Lower lobe of right lung (tissue), 2 donors: Measurements from ENCODE around the gene CDK19. TPM values are rescaled to one million over a fixed set of nuclear protein-coding genes. Genes with fewer than 3 reads are reported as not detected.

ENCODE experiments used
- ATAC-seq, 2 donors: fragments of 200-7000 bp; cut with Tn5 transposase; one replicate each; pipeline ENCODE4 v1.9.1; 2020 to 2022; ENCODE audit warnings: mild to moderate bottlenecking in 2 of 2, moderate library complexity in 2 of 2
- DNase-seq: peaks from one replicate; pipeline ENCODE4 v3.0.0-alpha.2; 2020
- H3K27ac ChIP-seq: fragments of 200-600 bp; one replicate; pipeline ENCODE4 v1.8.0; 2022
- H3K27me3 ChIP-seq: fragments of 200-600 bp; one replicate; pipeline ENCODE4 v1.8.0; 2022; ENCODE audit warnings: low read depth
- H3K36me3 ChIP-seq: fragments of 200-600 bp; one replicate; pipeline ENCODE4 v1.8.0; 2022; ENCODE audit warnings: mild to moderate bottlenecking
- H3K4me1 ChIP-seq: fragments of 200-600 bp; one replicate; pipeline ENCODE4 v1.8.0; 2022
- H3K4me3 ChIP-seq: fragments of 200-600 bp; one replicate; pipeline ENCODE4 v1.8.0; 2022; ENCODE audit warnings: mild to moderate bottlenecking
- H3K9me3 ChIP-seq: fragments of 200-600 bp; one replicate; pipeline ENCODE4 v1.8.0; 2022
- intact Hi-C: fragments of 100-400 bp; cut with DNase I; formaldehyde crosslinking; loops from one replicate; pipeline ENCODE4 v1.11.0; 2022
- total RNA-seq: library from RNA; stranded (reverse); fragmentation: NEBNext Ultra II Directional; extraction: Animal tissue kit (Norgen Biotek cat#: 25700); gene quantifications from one replicate; pipeline ENCODE4 v1.2.1, GENCODE V29; 2021
- TF ChIP-seq, protein P1 (sequence below): fragments of 200-600 bp; IDR thresholded peaks from one replicate; pipeline ENCODE4 v1.8.0; 2022; ENCODE audit warnings: antibody characterized with exemption, mild to moderate bottlenecking
- donor health status: DM: no; HTN: yes; CAD: no; lungs with severe emphysema.

The CDK19 gene
- total RNA-seq, 1 donor from 2014 or later: 26.0 TPM

- H3K36me3 ChIP-seq: peaks cover 36% of the 10 kb centered on the region
- no peak overlapping the region for H3K27ac ChIP-seq
- no peaks in the 10 kb centered on the region for H3K9me3 ChIP-seq
- TF ChIP-seq, protein P1, sequence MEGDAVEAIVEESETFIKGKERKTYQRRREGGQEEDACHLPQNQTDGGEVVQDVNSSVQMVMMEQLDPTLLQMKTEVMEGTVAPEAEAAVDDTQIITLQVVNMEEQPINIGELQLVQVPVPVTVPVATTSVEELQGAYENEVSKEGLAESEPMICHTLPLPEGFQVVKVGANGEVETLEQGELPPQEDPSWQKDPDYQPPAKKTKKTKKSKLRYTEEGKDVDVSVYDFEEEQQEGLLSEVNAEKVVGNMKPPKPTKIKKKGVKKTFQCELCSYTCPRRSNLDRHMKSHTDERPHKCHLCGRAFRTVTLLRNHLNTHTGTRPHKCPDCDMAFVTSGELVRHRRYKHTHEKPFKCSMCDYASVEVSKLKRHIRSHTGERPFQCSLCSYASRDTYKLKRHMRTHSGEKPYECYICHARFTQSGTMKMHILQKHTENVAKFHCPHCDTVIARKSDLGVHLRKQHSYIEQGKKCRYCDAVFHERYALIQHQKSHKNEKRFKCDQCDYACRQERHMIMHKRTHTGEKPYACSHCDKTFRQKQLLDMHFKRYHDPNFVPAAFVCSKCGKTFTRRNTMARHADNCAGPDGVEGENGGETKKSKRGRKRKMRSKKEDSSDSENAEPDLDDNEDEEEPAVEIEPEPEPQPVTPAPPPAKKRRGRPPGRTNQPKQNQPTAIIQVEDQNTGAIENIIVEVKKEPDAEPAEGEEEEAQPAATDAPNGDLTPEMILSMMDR: no peak
- intact Hi-C loops: no loop called here
- no peak overlapping the region for H3K4me3 ChIP-seq
- no peak for DNase-seq
- H3K27me3 ChIP-seq: no peaks in the 10 kb centered on the region
- no peaks in the 10 kb centered on the region for H3K4me1 ChIP-seq
- no peak for ATAC-seq
Observed at GRCh38 chr6:110619275-110619908, 195.9 kb downstream of the CDK19 start.

DNA sequence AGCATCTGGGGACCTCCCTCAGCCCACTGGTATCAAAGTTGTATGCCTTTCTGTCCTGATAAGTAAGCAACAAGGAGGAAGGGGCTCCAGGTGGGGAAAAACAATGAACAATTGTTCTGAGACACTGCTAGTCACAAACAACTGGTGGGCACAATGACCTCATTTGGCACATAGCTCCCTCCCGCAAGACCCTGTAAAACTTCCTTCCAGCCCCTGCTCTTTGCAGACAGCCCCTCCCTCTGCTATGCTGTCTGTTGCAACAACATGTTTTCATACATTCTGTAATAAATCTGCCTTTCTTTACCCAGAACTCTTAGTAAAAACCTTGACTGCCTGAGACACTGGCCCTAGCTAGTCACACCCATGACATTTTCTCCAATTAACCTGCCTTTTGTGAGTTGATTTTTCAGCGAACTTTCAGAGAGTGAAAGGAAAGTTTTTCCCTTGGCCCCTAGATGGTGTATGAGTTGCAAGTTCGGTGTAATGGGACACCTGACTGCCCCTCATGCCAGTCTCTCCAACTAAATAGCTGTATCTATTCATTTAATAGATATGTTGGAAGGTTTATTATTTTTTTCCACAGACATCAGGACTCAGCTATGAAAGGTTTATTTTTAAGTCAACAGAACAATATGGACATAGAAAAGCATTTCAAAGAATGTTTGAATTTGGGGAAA, 196.5 kb downstream of the CDK19 start:
- intact Hi-C loops: no loop called here
- H3K4me1 ChIP-seq: no peaks in the 10 kb centered on the region
- peaks cover 43% of the 10 kb centered on the region for H3K36me3 ChIP-seq
- H3K27ac ChIP-seq: no peak overlapping the region
- TF ChIP-seq, protein P1: no peak
- H3K27me3 ChIP-seq: no peaks in the 10 kb centered on the region
- no peak for ATAC-seq
- no peaks in the 10 kb centered on the region for H3K9me3 ChIP-seq
- H3K4me3 ChIP-seq: no peak overlapping the region
- no peak for DNase-seq

GRCh38 chr6:110617057-110617456, 198.2 kb downstream of the CDK19 start:
- ATAC-seq: no peak

DNA sequence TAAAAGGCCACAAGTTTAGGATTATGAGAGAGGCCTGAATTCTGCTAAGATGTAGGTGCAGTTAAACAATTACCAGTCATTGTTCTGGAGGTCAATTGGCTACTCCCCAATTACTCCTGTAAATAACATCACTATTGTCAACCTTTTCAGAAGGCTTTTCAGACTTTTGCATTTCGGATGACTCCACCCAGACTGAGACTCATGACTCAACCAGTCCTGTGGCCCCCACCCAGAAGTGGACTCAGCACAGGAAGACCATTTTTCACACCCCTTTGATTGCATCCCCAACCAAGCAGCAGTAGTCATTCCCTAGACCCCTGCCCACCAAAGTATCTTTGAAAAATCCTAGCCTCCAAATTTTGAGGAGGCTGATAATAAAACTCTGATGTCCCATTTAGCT, 199.5 kb downstream of the CDK19 start:
- peaks cover 31% of the 10 kb centered on the region for H3K36me3 ChIP-seq
- TF ChIP-seq, protein P1: no peak
- no peak for ATAC-seq

More at GRCh38 chr6:110617057-110617456, 198.2 kb downstream of the CDK19 start:
- Histone ChIP-seq H3K27me3 (no peaks in the 10 kb centered on the region), H3K27ac (no peak overlapping the region), H3K4me3 (no peak overlapping the region), H3K36me3 (peaks cover 44% of the 10 kb centered on the region), H3K4me1 (no peaks in the 10 kb centered on the region), H3K9me3 (no peaks in the 10 kb centered on the region)
- TF ChIP-seq, protein P1: no peak
- DNase-seq: no peak
- intact Hi-C loops: no loop called here

GRCh38 chr6:110614586-110614985, 200.7 kb downstream of the CDK19 start:
- no peak for ATAC-seq
- Histone ChIP-seq H3K4me3 (no peak overlapping the region), H3K4me1 (no peaks in the 10 kb centered on the region), H3K9me3 (no peaks in the 10 kb centered on the region), H3K36me3 (peaks cover 27% of the 10 kb centered on the region), H3K27me3 (no peaks in the 10 kb centered on the region), H3K27ac (no peak overlapping the region)
- DNase-seq: no peak
- intact Hi-C loops: no loop called here
- TF ChIP-seq, protein P1: no peak

More for the DNA sequence above, 199.5 kb downstream of the CDK19 start:
- intact Hi-C loops: no loop called here
- no peaks in the 10 kb centered on the region for H3K9me3 ChIP-seq
- DNase-seq: no peak
- no peak overlapping the region for H3K4me3 ChIP-seq
- H3K27me3 ChIP-seq: no peaks in the 10 kb centered on the region
- H3K4me1 ChIP-seq: no peaks in the 10 kb centered on the region
- no peak overlapping the region for H3K27ac ChIP-seq
